NOMO-1 treated with dmso at 0.1 percent for 144 hours (cell line): Measurements from ENCODE around the gene SLX4.

ENCODE experiments used
- DNase-seq: peaks from one replicate; lab custom pipeline; 2025; ENCODE audit not compliant: unreplicated experiment; lab: John Stamatoyannopoulos, UW

The SLX4 gene

GRCh38 chr16:3601614-3602319 is 9.6 kb downstream of the SLX4 start:
- no peak for DNase-seq

- no peak for DNase-seq
Measured at GRCh38 chr16:3599922-3600321, 11.5 kb downstream of the SLX4 start.

GRCh38 chr16:3599121-3599520 is 12.3 kb downstream of the SLX4 start:
- DNase-seq: no peak

GRCh38 chr16:3598236-3598635 is 13.2 kb downstream of the SLX4 start:
- DNase-seq: no peak

- no peak for DNase-seq
Measured at GRCh38 chr16:3597676-3598075, 13.7 kb downstream of the SLX4 start.

- no peak for DNase-seq
Measured at GRCh38 chr16:3597226-3597625, 14.2 kb downstream of the SLX4 start.

GRCh38 chr16:3596101-3596861 is 15.1 kb downstream of the SLX4 start:
- DNase-seq: no peak

GRCh38 chr16:3595521-3596021 is 15.8 kb downstream of the SLX4 start:
- DNase-seq: no peak

GRCh38 chr16:3595110-3595486 is 16.3 kb downstream of the SLX4 start:
- DNase-seq: no peak

- DNase-seq: no peak
Measured at GRCh38 chr16:3594316-3595109, 16.9 kb downstream of the SLX4 start.

GRCh38 chr16:3592559-3592958 is 18.8 kb downstream of the SLX4 start:
- DNase-seq: no peak

GRCh38 chr16:3591991-3592390 is 19.4 kb downstream of the SLX4 start:
- no peak for DNase-seq

GRCh38 chr16:3591436-3591803 is 20.0 kb downstream of the SLX4 start:
- DNase-seq: no peak

GRCh38 chr16:3590736-3591435 is 20.5 kb downstream of the SLX4 start:
- no peak for DNase-seq

- no peak for DNase-seq
Measured at GRCh38 chr16:3589991-3590701, 21.3 kb downstream of the SLX4 start.

GRCh38 chr16:3589441-3589921 is 21.9 kb downstream of the SLX4 start:
- DNase-seq: no peak

GRCh38 chr16:3589001-3589400 is 22.4 kb downstream of the SLX4 start:
- DNase-seq: no peak

GRCh38 chr16:3587547-3588110 is 23.8 kb downstream of the SLX4 start:
- no peak for DNase-seq

- DNase-seq: no peak
Measured at GRCh38 chr16:3584412-3584811, 27.0 kb downstream of the SLX4 start.
